GF-D8 (cell line): ENCODE data around the gene CROCC.
"Not testable (repeated sequence)": the region's sequence is repeated elsewhere in the genome, so short reads cannot be mapped to it uniquely, and the experiment has no call there.

Source experiments
- DNase-seq: peaks from one replicate; lab custom pipeline; 2025; lab: John Stamatoyannopoulos, UW

Gene CROCC

GRCh38 chr1:16921391-16922185 is at the start of gene CROCC:
Gene CROCC (plus strand): TSS chr1:16921931. CDS start chr1:16922019, 88 bp downstream.
- DNase-seq = no peak

DNA sequence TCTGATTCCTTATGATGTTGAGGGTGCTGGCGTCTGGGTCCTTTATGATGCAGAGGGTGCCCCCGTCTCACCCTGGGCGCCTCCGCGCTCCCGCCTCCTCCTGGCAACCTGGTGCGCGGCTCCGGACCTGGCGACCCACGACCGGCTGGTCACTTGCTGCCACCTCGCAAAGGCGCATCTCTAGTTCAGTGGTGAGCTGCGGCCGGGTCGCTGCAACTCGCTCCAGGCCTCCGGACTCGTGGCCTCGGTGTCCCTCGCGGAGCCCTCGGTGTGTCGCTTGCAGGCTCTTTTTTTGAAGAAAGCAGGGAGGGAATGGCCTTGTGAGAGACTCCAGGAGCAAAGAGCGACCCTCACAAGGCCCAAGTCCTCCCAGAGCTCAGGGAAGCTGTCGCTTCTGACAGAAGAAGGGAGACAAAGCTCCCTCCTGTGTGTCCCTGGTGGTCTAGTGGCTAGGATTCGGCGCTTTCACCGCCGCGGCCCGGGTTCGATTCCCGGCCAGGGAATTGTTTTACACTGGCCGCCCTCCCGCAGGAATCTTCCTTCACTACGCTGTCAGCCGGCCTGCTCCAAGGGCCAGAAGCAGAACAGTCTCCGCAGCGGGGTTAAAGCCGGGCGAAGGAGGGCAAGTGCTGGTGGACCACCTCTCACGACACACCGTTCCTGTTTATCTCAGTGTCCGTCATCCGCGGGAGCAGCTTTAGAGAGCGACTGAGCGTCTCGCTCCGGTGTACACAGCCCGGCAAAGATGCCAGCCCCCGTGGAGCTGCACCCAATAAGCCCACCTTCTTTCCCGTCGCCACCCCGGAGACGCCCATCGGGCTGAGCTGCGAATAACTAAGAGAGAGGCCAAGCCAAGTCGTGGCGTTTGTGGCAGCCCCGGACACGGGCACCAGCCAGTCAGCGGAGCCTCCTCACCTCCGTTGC is 49.3 kb upstream of the CROCC start:
- not testable (repeated sequence) for DNase-seq

DNA sequence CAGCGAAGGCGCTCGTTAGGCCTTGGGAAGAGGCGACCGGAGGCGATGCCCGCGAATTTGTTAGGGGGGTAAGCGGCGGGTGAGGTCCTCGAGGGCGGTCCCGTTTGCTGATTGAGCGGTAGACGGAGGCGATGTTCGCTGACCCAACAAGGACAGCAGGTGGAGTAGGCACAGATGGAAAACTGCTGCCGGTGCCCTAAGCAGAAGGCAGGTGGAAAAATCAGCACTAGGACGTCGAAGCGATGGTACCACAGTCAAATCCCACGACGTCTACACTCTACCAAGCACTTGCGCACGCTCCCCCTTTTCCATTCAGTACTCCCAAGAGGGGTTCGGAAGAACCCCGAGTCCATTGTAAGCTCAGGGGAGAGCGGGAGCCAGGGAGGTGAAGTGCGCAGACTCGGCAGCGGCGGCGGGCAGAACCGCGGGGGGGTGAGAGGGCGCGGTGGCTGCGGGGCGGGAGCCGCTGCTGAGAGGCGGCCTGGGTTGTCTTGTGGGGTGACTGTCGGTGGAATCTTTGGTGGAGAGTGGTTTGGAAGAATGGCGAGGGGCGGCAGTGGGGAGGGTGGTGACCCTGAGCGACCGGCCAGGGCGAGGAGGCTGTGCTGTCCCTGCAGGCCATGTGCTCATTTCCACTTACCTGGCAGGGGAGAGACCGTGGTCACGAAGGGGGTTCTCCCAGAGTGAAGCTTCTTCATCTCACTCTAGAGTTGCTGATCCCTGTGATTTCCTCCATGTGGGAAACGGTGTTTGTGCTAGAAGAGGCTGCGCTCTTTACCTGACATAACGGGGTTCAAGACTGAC is 48.5 kb upstream of the CROCC start:
- not testable (repeated sequence) for DNase-seq

DNA sequence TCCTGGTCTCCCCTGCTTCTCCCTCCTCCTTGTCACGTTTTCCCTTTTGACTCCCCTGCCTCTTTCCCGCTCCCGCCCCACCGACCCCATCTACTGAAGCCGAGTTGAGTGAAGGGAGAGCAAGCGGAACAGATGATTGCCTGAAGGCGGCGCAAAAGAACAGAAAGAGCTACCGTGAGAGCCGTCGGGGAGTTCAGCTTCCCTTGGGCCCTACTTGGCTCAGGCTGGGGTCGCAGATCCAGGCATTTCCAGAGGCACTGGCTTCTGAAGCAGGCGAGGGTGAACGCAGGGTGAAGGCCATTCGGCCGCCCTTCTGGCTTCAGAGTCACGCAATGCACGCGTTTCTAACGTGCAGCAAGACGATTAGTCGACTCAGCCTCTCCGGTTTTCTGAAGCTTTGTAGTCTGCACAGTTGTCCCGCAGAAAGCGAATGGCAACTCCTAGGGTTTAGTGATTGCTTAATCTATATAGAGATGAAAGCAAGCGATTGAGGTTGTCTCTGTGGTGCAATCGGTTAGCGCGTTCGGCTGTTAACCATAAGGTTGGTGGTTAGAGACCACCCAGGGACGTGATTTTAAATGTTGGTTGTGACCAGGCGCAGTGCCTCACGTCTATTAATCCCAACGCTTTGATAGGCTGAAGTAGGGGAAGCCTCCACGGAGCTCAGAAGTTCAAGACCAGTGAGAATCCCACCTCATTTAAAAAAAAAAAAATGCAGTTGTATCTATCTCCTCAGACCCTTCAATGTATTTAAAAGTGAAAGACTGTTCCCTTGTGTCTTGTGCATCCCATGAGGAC is 46.6 kb upstream of the CROCC start:
- not testable (repeated sequence) for DNase-seq

GRCh38 chr1:16881742-16882141 is 40.0 kb upstream of the CROCC start:
- not testable (repeated sequence) for DNase-seq

GRCh38 chr1:16882986-16883385 is 38.7 kb upstream of the CROCC start:
- DNase-seq = no peak

- not testable (repeated sequence) for DNase-seq
These were observed 37.2 kb upstream of the CROCC start for GRCh38 chr1:16884487-16884886.

- no peak for DNase-seq
These were observed 34.7 kb upstream of the CROCC start for GRCh38 chr1:16886860-16887605.

- DNase-seq = no peak
These were observed 32.6 kb upstream of the CROCC start for GRCh38 chr1:16888860-16889816.

DNA sequence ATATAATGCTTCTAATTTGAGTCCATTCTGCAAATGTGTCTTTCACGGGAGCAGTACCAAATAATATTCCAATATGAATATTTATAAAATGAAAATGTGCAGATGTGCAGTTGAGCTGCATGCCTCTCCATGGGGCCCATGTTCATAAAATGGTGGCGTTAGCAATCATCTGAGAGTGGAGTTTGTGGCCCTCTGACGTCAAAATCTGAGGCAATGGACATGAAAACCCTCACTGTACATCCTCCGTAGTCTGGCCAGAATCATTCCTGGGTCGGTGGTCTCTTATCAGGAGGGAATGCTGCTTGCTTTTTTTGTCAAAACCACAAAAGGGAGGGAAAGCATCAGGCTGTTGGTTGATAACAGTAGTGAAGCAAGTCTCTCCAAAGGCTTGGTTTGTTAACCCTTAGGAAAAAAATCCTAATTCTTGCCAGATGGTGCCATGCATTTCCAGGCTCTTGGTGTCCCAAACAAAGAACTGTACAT is 31.2 kb upstream of the CROCC start:
- not testable (repeated sequence) for DNase-seq

- not testable (repeated sequence) for DNase-seq
These were observed 30.7 kb upstream of the CROCC start for GRCh38 chr1:16891057-16891456.

- DNase-seq = not testable (repeated sequence)
These were observed 28.7 kb upstream of the CROCC start for GRCh38 chr1:16892978-16893525.

GRCh38 chr1:16893796-16894195 is 27.9 kb upstream of the CROCC start:
- DNase-seq = not testable (repeated sequence)

DNA sequence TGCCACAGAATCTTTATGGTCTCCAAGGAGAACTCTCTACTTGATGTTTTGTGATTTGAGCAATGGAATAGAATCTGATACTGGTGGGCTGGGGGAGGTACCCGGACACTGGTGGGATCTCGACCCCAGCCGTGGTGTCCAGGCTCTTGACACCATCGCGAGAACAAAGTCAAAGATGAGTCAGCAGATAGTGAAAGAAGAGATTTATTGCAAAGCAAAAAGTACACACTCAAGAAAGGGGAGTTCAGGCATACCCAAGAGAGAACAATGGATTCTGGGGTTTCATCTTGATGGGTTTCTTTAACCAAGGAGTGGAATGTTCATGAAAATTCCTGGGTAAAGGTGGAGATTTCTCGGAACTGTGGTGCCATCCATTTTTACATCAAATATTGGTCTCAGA is 27.4 kb upstream of the CROCC start:
- DNase-seq = not testable (repeated sequence)

GRCh38 chr1:16895233-16895597 is 26.5 kb upstream of the CROCC start:
- not testable (repeated sequence) for DNase-seq

DNA sequence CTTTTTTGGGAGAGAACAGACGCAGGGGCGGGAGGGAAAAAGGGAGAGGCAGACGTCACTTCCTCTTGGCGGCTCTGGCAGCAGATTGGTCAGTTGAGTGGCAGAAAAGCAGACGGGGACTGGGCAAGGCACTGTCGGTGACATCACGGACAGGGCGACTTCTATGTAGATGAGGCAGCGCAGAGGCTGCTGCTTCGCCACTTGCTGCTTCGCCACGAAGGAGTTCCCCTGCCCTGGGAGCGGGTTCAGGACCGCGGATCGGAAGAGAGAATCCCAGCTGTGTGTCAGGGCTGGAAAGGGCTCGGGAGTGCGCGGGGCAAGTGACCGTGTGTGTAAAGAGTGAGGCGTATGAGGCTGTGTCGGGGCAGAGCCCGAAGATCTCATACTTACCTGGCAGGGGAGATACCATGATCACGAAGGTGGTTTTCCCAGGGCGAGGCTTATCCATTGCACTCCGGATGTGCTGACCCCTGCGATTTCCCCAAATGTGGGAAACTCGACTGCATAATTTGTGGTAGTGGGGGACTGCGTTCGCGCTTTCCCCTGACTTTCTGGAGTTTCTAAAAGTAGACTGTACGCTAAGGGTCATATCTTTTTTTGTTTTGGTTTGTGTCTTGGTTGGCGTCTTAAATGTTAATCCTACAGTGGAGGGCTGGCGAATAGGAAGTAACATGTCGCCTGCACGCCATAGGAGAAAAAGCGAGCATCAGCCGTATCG is 26.0 kb upstream of the CROCC start, which contains the start of gene RNU1-2:
Gene RNU1-2, plus strand, starts transcription at position 383 of the 718 bp plus-strand sequence.
- DNase-seq = peak; percentile 99

DNA sequence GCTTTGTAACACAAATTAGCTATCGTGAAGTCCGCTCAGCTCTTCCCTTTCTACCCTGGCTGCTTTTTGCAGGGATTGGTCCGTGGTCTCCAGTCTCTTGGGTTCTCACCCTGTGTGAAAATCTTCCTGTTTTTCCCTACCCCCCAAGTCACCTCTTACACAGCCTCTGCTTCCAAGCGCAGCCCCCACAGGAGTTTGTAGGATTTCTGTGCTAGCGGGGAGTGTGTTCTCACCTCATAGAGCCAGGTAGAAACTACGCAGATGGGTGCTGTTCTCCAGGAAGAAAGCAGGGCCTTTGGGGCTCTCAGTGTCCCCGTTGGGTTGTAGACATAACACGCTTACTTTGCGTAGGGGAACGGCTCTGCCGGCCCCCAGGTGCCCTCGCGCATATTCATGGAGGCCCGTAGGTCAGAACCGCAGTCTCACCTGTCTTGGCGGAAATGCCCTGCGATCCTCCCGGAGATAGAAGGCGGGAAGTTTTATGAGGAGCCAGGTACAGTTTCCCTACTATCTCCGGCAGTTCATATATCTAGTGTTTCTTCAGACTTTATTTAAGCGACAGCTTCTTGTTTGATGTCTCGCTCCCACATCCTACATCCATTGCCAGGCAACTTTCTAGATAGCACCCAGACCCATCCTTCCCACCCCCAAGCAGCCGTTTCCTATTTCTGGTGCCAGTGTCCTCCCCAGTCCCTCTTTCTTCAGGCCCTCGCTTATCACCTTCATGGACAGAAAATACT is 25.2 kb upstream of the CROCC start:
- peak; percentile 37 for DNase-seq
